ENCODE results near the gene MYO1G. TPM values are rescaled to one million over a fixed set of nuclear protein-coding genes. Genes with fewer than 3 reads are reported as not detected.
"Not testable (repeated sequence)": the region's sequence is repeated elsewhere in the genome, so short reads cannot be mapped to it uniquely, and the experiment has no call there.

MYO1G gene
- total RNA-seq, 1 donor from 2014 or later = not detected

- Histone ChIP-seq H3F3A (ENCODE audit: low read depth) (no peaks in the 10 kb centered on the region), H3K4me1 (no peaks in the 10 kb centered on the region), H3K9ac (no peak overlapping the region), H3K4me3 (no peak overlapping the region), H3K27ac (no peak overlapping the region), H2AFZ (replicated peaks) (no peak overlapping the region), H3K4me2 (no peak overlapping the region), H3K27me3 (no peaks in the 10 kb centered on the region), H4K20me1 (ENCODE audit: low read depth) (no peaks in the 10 kb centered on the region), H3K9me3 (ENCODE audit: low read depth) (no peaks in the 10 kb centered on the region), H3K79me2 (ENCODE audit: low read depth) (no peaks in the 10 kb centered on the region), H3K36me3 (no peaks in the 10 kb centered on the region)
- Mint-ChIP-seq H3K27me3 (ENCODE audit: insufficient read depth, low read depth) (peaks cover 2% of the 10 kb centered on the region), H3K9me3 (no peaks in the 10 kb centered on the region), H3K36me3 (no peaks in the 10 kb centered on the region), H3K4me3 (no peak overlapping the region), H3K4me1 (no peaks in the 10 kb centered on the region), H3K27ac (no peak overlapping the region)
- TF ChIP-seq EZH2 (IDR thresholded peaks at IDR 0.05) (no peak), EZH2phosphoT487 (IDR thresholded peaks at IDR 0.05) (no peak)
- TF ChIP-seq, protein P1, sequence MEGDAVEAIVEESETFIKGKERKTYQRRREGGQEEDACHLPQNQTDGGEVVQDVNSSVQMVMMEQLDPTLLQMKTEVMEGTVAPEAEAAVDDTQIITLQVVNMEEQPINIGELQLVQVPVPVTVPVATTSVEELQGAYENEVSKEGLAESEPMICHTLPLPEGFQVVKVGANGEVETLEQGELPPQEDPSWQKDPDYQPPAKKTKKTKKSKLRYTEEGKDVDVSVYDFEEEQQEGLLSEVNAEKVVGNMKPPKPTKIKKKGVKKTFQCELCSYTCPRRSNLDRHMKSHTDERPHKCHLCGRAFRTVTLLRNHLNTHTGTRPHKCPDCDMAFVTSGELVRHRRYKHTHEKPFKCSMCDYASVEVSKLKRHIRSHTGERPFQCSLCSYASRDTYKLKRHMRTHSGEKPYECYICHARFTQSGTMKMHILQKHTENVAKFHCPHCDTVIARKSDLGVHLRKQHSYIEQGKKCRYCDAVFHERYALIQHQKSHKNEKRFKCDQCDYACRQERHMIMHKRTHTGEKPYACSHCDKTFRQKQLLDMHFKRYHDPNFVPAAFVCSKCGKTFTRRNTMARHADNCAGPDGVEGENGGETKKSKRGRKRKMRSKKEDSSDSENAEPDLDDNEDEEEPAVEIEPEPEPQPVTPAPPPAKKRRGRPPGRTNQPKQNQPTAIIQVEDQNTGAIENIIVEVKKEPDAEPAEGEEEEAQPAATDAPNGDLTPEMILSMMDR (IDR thresholded peaks at IDR 0.05) = no peak
- no peak for DNase-seq (ENCODE audit: low spot score)
Measured at GRCh38 chr7:44936322-44936721, 42.5 kb downstream of the MYO1G start.

GRCh38 chr7:44935583-44935982 lies 43.2 kb downstream of the MYO1G start:
- no peaks in the 10 kb centered on the region for H3K9me3 Mint-ChIP-seq
- Histone ChIP-seq H3K79me2 (ENCODE audit: low read depth) (no peaks in the 10 kb centered on the region), H3K27me3 (no peaks in the 10 kb centered on the region), H2AFZ (replicated peaks) (no peak overlapping the region), H3K4me1 (no peaks in the 10 kb centered on the region), H4K20me1 (ENCODE audit: low read depth) (no peaks in the 10 kb centered on the region), H3K9me3 (ENCODE audit: low read depth) (no peaks in the 10 kb centered on the region), H3K4me2 (no peak overlapping the region), H3K9ac (no peak overlapping the region), H3K27ac (no peak overlapping the region), H3K36me3 (no peaks in the 10 kb centered on the region), H3F3A (ENCODE audit: low read depth) (no peaks in the 10 kb centered on the region), H3K4me3 (no peak overlapping the region)
- peaks cover 2% of the 10 kb centered on the region for H3K27me3 Mint-ChIP-seq (ENCODE audit: insufficient read depth, low read depth)
- TF ChIP-seq EZH2 (IDR thresholded peaks at IDR 0.05) = no peak
- TF ChIP-seq, protein P1 (IDR thresholded peaks at IDR 0.05) = no peak
- TF ChIP-seq EZH2phosphoT487 (IDR thresholded peaks at IDR 0.05) = no peak
- H3K4me1 Mint-ChIP-seq = no peaks in the 10 kb centered on the region
- peak overlapping the region; percentile 48 for H3K4me3 Mint-ChIP-seq
- H3K36me3 Mint-ChIP-seq = no peaks in the 10 kb centered on the region
- DNase-seq (ENCODE audit: low spot score) = no peak
- H3K27ac Mint-ChIP-seq = no peak overlapping the region

- H3K9me3 Mint-ChIP-seq = peaks cover 2% of the 10 kb centered on the region
Measured at GRCh38 chr7:44935016-44935415, 43.8 kb downstream of the MYO1G start.

GRCh38 chr7:44934510-44934909 lies 44.3 kb downstream of the MYO1G start:
- H3K4me1 Mint-ChIP-seq; H3K9ac ChIP-seq; H3F3A ChIP-seq (ENCODE audit: low read depth); H3K27me3 Mint-ChIP-seq (ENCODE audit: insufficient read depth, low read depth); H3K4me3 Mint-ChIP-seq; H3K4me1 ChIP-seq; H3K9me3 Mint-ChIP-seq; H3K27ac Mint-ChIP-seq; H3K79me2 ChIP-seq (ENCODE audit: low read depth); H3K36me3 Mint-ChIP-seq; H4K20me1 ChIP-seq (ENCODE audit: low read depth); H3K27ac ChIP-seq; H2AFZ ChIP-seq (replicated peaks); H3K4me2 ChIP-seq; H3K27me3 ChIP-seq; H3K9me3 ChIP-seq (ENCODE audit: low read depth); DNase-seq (ENCODE audit: low spot score); H3K4me3 ChIP-seq; H3K36me3 ChIP-seq: not testable (repeated sequence)

More at GRCh38 chr7:44935016-44935415, 43.8 kb downstream of the MYO1G start:
- Mint-ChIP-seq H3K27me3 (ENCODE audit: insufficient read depth, low read depth) (peaks cover 2% of the 10 kb centered on the region), H3K36me3 (no peaks in the 10 kb centered on the region), H3K4me1 (no peaks in the 10 kb centered on the region), H3K27ac (no peak overlapping the region), H3K4me3 (no peak overlapping the region)
- Histone ChIP-seq H3F3A (ENCODE audit: low read depth) (no peaks in the 10 kb centered on the region), H3K27me3 (no peaks in the 10 kb centered on the region), H3K9me3 (ENCODE audit: low read depth) (no peaks in the 10 kb centered on the region), H3K36me3 (no peaks in the 10 kb centered on the region), H3K4me1 (no peaks in the 10 kb centered on the region), H3K27ac (no peak overlapping the region), H3K79me2 (ENCODE audit: low read depth) (no peaks in the 10 kb centered on the region), H2AFZ (replicated peaks) (no peak overlapping the region), H3K4me2 (no peak overlapping the region), H3K4me3 (no peak overlapping the region), H3K9ac (no peak overlapping the region), H4K20me1 (ENCODE audit: low read depth) (no peaks in the 10 kb centered on the region)
- no peak for DNase-seq (ENCODE audit: low spot score)
- TF ChIP-seq EZH2 (IDR thresholded peaks at IDR 0.05) (no peak), EZH2phosphoT487 (IDR thresholded peaks at IDR 0.05) (no peak)
- TF ChIP-seq, protein P1 (IDR thresholded peaks at IDR 0.05) = no peak

Data from neural progenitor cell (in vitro differentiated cells).